ENCODE results near the gene PHF21A.

Gene PHF21A

GRCh38 chr11:45930951-45931570, 190.2 kb downstream of the PHF21A start:
- no peak for DNase-seq

- peak; percentile 49 to 67 for DNase-seq
Observed at GRCh38 chr11:45930031-45930794, 191.0 kb downstream of the PHF21A start.

GRCh38 chr11:45929486-45930030, 191.7 kb downstream of the PHF21A start:
- no peak for DNase-seq

- no peak for DNase-seq
Observed at GRCh38 chr11:45928535-45929215, 192.6 kb downstream of the PHF21A start.

GRCh38 chr11:45927684-45928413, 193.4 kb downstream of the PHF21A start:
- DNase-seq = no peak

GRCh38 chr11:45927332-45927683, 193.9 kb downstream of the PHF21A start:
- no peak for DNase-seq

GRCh38 chr11:45926536-45927331, 194.5 kb downstream of the PHF21A start:
- DNase-seq = no peak

GRCh38 chr11:45926001-45926401, 195.3 kb downstream of the PHF21A start:
- no peak for DNase-seq

- DNase-seq = no peak
Observed at GRCh38 chr11:45925550-45925949, 195.7 kb downstream of the PHF21A start.

GRCh38 chr11:45924927-45925326, 196.3 kb downstream of the PHF21A start:
- DNase-seq = no peak

- no peak for DNase-seq
Observed at GRCh38 chr11:45924036-45924915, 197.0 kb downstream of the PHF21A start.

GRCh38 chr11:45922425-45923082, 198.7 kb downstream of the PHF21A start, which contains the start of gene LARGE2:
TSS of gene LARGE2 (plus strand) at chr11:45922656. CDS start at chr11:45922883, 227 bp downstream.
- DNase-seq = peak; percentile 76 to 92

- peak; percentile 91 to 92 for DNase-seq
Observed at GRCh38 chr11:45921561-45922424, 199.5 kb downstream of the PHF21A start.

GRCh38 chr11:45920531-45921477, 200.4 kb downstream of the PHF21A start:
- no peak for DNase-seq

- no peak for DNase-seq
Observed at GRCh38 chr11:45919806-45920530, 201.3 kb downstream of the PHF21A start.

GRCh38 chr11:45918962-45919675, 202.1 kb downstream of the PHF21A start:
- DNase-seq = no peak

Data from NCI-H187 (cell line).